Breast epithelium (tissue), 4 donors: ENCODE results near the gene IDH3B. TPM values are rescaled to one million over a fixed set of nuclear protein-coding genes. Genes with fewer than 3 reads are reported as not detected.

Source experiments
- DNase-seq, 2 donors: peaks; one replicate each; pipeline ENCODE4 v3.0.0-alpha.2; 2019; ENCODE audit warnings: low spot score in 2 of 2
- H3K27ac ChIP-seq, 2 donors: fragments of 200-600 bp; sonication (generic) in 1 of 2; one replicate each; pipeline ENCODE4 v1.5.1; 2016 to 2019; ENCODE audit warnings: mild to moderate bottlenecking in 1 of 2
- H3K27me3 ChIP-seq, 2 donors: fragments of 200-600 bp; sonication (generic) in 1 of 2; one replicate each; pipeline versions ENCODE4 v1.5.1 to v1.6.0; 2017 to 2019; ENCODE audit warnings: control low read depth in 1 of 2, mild to moderate bottlenecking in 1 of 2
- H3K36me3 ChIP-seq: fragments of 200-600 bp; one replicate; pipeline ENCODE4 v1.5.1; 2019
- H3K4me1 ChIP-seq, 2 donors: fragments of 200-600 bp; sonication (generic); one replicate each; pipeline ENCODE4 v1.5.1; 2016 to 2019; ENCODE audit warnings: control low read depth in 1 of 2
- H3K4me3 ChIP-seq, 3 donors: fragments of 200-600 bp; sonication (generic); 1 replicate in 2 of 3; 2 replicates in 1 of 3; pipeline ENCODE4 v1.5.1; 2016 to 2019; ENCODE audit warnings: mild to moderate bottlenecking in 3 of 3, moderate library complexity in 2 of 3
- H3K9me3 ChIP-seq, 2 donors: fragments of 200-600 bp; sonication (generic) in 1 of 2; one replicate each; pipeline ENCODE4 v1.5.1; 2016 to 2019; ENCODE audit warnings: control low read depth in 1 of 2
- CTCF ChIP-seq, 3 donors: fragments of 450-650 bp; IDR thresholded peaks; one replicate each; pipeline ENCODE4 v1.5.1; 2016 to 2017; ENCODE audit warnings: antibody characterized with exemption in 3 of 3, mild to moderate bottlenecking in 3 of 3, moderate library complexity in 3 of 3
- POLR2A ChIP-seq: fragments of 450-650 bp; IDR thresholded peaks from one replicate; pipeline ENCODE4 v1.6.1; 2016; ENCODE audit warnings: antibody characterized with exemption, mild to moderate bottlenecking, moderate library complexity
- POLR2AphosphoS5 ChIP-seq, 3 donors: sonication (generic); formaldehyde crosslinking; IDR thresholded peaks; one replicate each; pipeline ENCODE4 v1.6.1; 2017; ENCODE audit warnings: antibody characterized with exemption in 3 of 3
- intact Hi-C: fragments of 100-400 bp; cut with DNase I; formaldehyde crosslinking; loops from one replicate; pipeline ENCODE4 v1.15.1; 2023; ENCODE audit warnings: low total_unique reads
- total RNA-seq, 3 donors: library from RNA; depleted of rRNA; stranded (reverse); fragments of >200 nt; gene quantifications; one replicate each; pipeline ENCODE4 v1.1.0, GENCODE V29; 2016

Gene IDH3B
- total RNA-seq, 3 donors from 2014 or later: 114 to 119 (median 115) TPM

GRCh38 chr20:2655331-2656116, 8.5 kb downstream of the IDH3B start:
- Histone ChIP-seq H3K4me3 (no peak overlapping the region), H3K4me1 (peaks cover 0 to 14% of the 10 kb centered on the region in 2 donors), H3K36me3 (peaks cover 14% of the 10 kb centered on the region), H3K27me3 (no peaks in the 10 kb centered on the region), H3K27ac (no peak overlapping the region), H3K9me3 (no peaks in the 10 kb centered on the region)
- TF ChIP-seq CTCF (IDR thresholded peaks at IDR 0.05): no peak
- TF ChIP-seq POLR2AphosphoS5 (IDR thresholded peaks at IDR 0.05): no peak
- TF ChIP-seq POLR2A: no peak
- intact Hi-C loops: no loop called here
- DNase-seq: no peak

GRCh38 chr20:2654831-2655230, 9.2 kb downstream of the IDH3B start:
- H3K27ac ChIP-seq: no peak overlapping the region
- H3K4me3 ChIP-seq: peak overlapping the region in 1 of 3 donors; percentile 88
- peaks cover 14% of the 10 kb centered on the region for H3K36me3 ChIP-seq
- no peak for TF ChIP-seq CTCF (IDR thresholded peaks at IDR 0.05)
- TF ChIP-seq POLR2A: no peak
- TF ChIP-seq POLR2AphosphoS5 (IDR thresholded peaks at IDR 0.05): no peak
- H3K4me1 ChIP-seq: peaks cover 0 to 14% of the 10 kb centered on the region in 2 donors
- no peak for DNase-seq
- H3K27me3 ChIP-seq: no peaks in the 10 kb centered on the region
- H3K9me3 ChIP-seq: no peaks in the 10 kb centered on the region
- intact Hi-C loops: no loop called here

DNA sequence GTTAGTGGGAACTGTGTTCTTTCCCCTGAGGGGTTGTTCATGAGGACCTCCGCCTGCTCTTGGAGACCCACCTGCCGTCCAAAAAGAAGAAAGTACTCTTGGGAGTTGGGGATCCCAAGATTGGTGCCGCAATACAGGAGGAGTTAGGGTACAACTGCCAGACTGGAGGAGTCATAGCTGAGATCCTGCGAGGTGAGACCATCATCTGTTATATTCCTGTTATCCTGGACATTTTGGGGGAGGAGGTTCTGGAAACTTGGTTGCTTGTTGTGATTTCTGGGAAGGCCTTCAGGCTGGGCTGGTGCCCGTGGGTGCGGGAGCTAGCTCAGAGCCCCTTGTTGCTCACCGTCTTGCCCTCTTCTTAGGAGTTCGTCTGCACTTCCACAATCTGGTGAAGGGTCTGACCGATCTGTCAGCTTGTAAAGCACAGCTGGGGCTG, 9.6 kb downstream of the IDH3B start:
- Histone ChIP-seq H3K27ac (no peak overlapping the region), H3K9me3 (no peaks in the 10 kb centered on the region), H3K36me3 (peaks cover 14% of the 10 kb centered on the region), H3K4me3 (peak overlapping the region in 1 of 3 donors; percentile 88), H3K27me3 (no peaks in the 10 kb centered on the region), H3K4me1 (peaks cover 0 to 14% of the 10 kb centered on the region in 2 donors)
- intact Hi-C loops: no loop called here
- no peak for DNase-seq
- no peak for TF ChIP-seq POLR2A
- no peak for TF ChIP-seq CTCF (IDR thresholded peaks at IDR 0.05)
- no peak for TF ChIP-seq POLR2AphosphoS5 (IDR thresholded peaks at IDR 0.05)

DNA sequence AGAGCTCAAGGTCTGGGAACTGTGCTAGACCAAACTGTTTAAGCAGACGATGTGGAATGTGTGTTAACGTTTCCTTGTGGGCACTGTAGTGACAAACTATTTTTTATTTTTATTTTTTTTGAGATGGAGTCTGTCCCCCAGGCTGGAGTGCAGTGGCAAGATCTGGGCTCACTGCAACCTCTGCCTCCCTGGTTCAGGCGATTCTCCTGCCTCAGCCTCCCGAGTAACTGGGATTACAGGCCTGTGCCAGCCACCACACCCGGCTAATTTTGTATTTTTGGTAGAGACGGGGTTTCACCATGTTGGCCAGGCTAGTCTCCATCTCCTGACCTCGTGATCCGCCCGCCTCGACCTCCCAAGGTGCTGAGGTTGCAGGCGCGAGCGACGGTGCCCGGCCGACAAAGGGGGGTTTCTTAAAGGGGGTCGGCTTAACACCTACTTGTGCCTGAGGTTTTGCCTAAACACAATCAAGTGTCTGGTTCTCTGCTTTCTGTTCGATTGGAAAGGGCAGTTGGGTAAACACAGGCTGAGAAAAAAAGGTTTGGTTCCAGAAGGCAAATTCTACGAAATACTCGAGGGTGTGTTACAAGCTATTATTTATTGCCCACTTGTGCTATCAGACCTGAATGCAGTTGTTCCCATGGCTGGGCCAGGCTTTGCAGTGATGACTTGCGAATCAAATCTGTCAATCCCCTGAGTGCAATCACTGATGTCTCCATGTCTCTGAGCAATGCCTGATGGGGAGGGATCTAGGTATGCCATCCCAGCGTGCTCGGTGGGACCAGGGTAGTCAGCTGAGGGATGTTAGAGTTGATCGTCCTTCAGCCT, 10.2 kb downstream of the IDH3B start:
- Histone ChIP-seq H3K27ac (peak overlapping the region in 1 of 2 donors; percentile 43), H3K4me1 (peaks cover 0 to 14% of the 10 kb centered on the region in 2 donors), H3K4me3 (peak overlapping the region; percentile 88 to 92 (median 91)), H3K9me3 (no peaks in the 10 kb centered on the region), H3K27me3 (no peaks in the 10 kb centered on the region), H3K36me3 (peaks cover 9% of the 10 kb centered on the region)
- TF ChIP-seq POLR2AphosphoS5 (IDR thresholded peaks at IDR 0.05) (no peak), POLR2A (no peak), CTCF (IDR thresholded peaks at IDR 0.05) (no peak)
- no peak for DNase-seq
- intact Hi-C loops: no loop called here
